Keratinocyte (primary cell): ENCODE data around the gene ZNF433.

Experiments
- CTCF ChIP-seq, 3 experiments: IDR thresholded peaks in 1 of 3; conservative IDR thresholded peaks in 1 of 3; optimal IDR thresholded peaks in 1 of 3; 2 replicates in 2 of 3; 3 replicates in 1 of 3; pipeline versions ENCODE3 to v1.5.1; 2011; ENCODE audit warnings: low read length in 3 of 3, mild to moderate bottlenecking in 3 of 3, moderate library complexity in 2 of 3, control low read depth in 1 of 3, inconsistent platforms in 1 of 3; ENCODE audit not compliant: insufficient read depth in 2 of 3; ENCODE audit errors: extremely low read depth in 1 of 3
- EZH2 ChIP-seq: IDR thresholded peaks from one replicate; pipeline ENCODE4 v1.6.1; 2012; ENCODE audit warnings: inconsistent platforms, mild to moderate bottlenecking, low read length, moderate library complexity

GRCh38 chr19:12035220-12036172, at the start of gene ZNF433:
- TF ChIP-seq CTCF (optimal IDR thresholded peaks at IDR 0.05 in 1 of 3, IDR thresholded peaks at IDR 0.05 in 1 of 3, conservative IDR thresholded peaks at IDR 0.05 in 1 of 3; ENCODE audit: extremely low read depth in 1 of 3, insufficient read depth in 2 of 3, low read length in 3 of 3) = no peak
- TF ChIP-seq EZH2 = no peak
